CD4-positive, alpha-beta T cell treated with Interleukin-21 for 1 hour (primary cell): ENCODE results near the gene GPR157.
"Not testable (repeated sequence)": the region's sequence is repeated elsewhere in the genome, so short reads cannot be mapped to it uniquely, and the experiment has no call there.

Source experiments
- DNase-seq: peaks from one replicate; pipeline ENCODE4 v3.0.0-alpha.2; 2020

GPR157 gene

DNA sequence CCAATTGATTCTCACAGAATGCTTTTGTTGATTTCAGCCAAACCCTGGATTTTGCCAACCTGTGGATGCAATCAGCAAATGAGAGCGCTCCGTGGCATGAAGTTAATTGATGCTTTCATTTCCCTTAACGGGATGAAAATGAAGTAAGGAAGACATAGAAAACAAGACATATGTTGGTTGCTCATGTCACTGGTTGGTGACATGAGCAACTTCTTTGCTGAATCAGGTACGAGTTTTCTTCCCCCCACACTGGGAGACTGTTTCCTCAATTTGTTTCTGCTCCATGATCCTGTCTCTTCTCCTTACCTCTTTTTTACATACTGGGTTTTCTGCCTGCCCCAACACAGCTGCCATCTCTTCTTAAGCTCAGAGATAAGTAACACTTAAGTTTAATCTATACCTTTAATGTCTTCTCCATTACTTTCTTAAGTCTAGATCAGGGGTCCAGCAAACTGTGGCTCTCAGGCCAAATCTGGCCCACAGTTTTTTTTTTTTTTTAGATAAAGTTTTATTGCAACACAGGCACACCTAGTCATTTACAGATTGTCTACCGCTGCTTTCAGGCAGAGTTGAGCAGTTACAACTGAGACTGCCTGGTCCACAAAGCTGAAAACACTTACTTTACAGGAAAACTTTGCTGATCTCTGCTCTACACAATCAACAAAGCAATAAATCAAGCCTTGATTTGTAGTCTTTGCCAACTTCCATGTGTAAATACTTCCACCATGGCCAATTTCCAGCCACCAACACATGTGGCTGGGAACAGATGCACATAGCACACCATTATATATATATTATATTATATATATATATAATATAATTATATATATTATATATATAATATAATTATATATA lies 13.3 kb downstream of the GPR157 start:
- DNase-seq = no peak

DNA sequence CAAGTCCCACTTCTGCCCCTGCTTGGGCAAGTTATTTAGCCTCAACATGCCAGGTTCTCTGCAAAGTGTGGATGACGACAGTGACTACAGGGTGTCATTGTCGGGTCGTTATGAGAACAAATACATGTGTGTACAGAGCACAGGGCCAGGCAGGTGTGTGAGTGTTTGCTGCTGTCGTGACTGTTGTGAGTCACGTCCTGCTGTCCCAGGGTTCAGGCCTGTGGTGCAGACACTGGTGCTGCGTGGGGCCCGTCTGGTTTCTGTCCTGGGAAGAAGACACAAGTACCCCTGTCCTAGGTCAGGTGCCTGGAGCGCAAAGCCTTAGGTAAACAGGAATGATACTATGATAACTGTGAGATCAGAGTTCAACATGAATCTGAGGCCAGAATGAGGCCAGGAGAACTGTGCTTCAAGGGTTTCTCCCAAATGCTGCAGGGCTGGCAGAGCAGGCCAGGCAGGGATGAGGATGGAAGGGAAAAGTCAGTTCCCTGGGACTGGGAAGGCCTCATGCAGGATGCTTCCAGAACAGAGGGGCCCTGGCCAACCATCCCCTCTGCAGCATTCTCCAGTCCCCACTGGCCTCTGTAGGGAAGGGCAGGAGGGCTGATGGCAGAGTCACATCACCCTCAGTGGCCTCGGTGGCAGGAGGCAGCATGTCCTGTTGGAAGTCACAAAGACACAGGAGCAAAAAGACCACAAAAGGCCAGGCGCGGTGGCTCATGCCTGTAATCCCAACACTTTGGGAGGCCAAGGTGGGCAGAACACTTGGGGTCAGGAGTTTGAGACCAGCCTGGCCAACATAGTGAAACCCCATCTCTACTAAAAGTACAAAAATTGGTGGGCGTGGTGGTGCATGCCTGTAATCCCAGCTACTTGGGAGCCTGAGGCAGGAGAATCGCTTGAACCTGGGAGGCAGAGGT lies 15.7 kb downstream of the GPR157 start:
- no peak for DNase-seq

- no peak for DNase-seq
Measured at GRCh38 chr1:9111957-9112356, 16.9 kb downstream of the GPR157 start.

GRCh38 chr1:9111357-9111691 lies 17.6 kb downstream of the GPR157 start:
- no peak for DNase-seq

- peak; percentile 79 for DNase-seq
Measured at GRCh38 chr1:9110669-9111356, 18.1 kb downstream of the GPR157 start.

DNA sequence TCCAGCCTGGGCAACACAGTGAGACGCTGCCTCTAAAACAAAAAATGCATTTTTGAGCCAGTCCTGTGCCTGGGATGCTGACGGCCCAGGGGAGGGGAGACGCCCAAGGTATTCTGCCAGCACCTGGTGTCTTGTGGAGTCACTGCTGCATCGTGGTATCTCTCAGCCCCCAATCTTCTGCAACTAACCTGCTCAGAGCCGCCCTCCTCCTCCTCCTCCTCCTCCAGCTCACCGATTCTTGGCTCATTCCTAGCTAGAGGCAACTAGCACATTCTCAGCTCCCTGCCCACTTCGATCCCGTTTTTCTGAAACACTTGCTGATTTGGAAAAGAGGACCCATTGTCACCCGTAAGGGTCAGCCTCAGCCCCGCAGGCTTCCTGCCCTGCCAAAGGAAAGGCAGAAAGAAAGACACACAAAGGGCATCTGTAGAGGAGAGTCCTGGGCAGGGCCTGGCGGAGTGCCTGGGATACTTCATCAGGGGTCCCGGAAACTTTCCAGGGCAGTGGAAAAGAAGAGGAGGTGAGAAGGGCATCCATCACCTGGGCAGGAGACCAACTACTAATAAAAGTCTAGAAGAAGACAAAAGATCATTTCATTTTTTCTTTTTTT lies 20.7 kb downstream of the GPR157 start:
- no peak for DNase-seq

DNA sequence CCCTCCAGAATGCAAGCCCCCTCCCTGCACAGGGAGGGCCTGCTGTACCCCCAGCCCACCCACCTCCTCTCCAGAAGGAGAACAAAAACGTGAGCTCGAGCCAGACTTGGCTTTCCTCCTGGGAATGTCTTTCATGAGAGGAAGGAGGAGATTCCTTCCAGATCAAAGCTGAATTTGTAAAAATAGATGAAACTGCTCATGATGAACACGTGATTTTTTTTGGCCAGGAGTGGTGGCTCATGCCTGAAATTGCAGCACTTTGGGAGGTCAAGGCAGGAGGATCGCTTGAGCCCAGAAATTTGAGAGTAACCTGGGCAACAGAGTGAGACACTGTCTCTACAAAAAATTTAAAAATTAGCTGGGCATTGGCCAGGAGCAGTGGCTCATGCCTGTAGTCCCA lies 21.8 kb downstream of the GPR157 start:
- DNase-seq = no peak

DNA sequence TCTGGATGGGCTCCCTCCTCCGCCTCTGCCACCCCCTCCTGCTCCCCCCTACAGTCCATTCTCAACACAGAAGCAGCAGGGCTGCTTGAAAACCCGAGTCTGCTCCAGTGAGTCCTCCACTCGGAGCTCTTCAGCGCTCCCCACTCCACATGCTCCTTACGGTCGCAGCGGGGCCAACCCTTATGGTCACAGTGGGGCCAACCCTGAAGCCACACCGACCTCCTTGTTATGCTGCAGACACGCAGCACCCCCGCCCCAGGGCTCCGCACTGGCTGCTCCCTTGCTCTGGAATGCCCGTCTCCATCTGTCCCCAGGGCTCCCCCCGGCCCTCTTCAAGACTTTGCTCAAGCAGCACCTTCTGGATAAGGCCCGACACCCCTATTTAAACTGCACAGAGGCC lies 22.6 kb downstream of the GPR157 start:
- no peak for DNase-seq

GRCh38 chr1:9105336-9105867 lies 23.5 kb downstream of the GPR157 start:
- DNase-seq = no peak

GRCh38 chr1:9101510-9102146 lies 27.3 kb downstream of the GPR157 start:
- DNase-seq = no peak

GRCh38 chr1:9100471-9101043 lies 28.3 kb downstream of the GPR157 start:
- DNase-seq = no peak

- no peak for DNase-seq
Measured at GRCh38 chr1:9099555-9099954, 29.3 kb downstream of the GPR157 start.

DNA sequence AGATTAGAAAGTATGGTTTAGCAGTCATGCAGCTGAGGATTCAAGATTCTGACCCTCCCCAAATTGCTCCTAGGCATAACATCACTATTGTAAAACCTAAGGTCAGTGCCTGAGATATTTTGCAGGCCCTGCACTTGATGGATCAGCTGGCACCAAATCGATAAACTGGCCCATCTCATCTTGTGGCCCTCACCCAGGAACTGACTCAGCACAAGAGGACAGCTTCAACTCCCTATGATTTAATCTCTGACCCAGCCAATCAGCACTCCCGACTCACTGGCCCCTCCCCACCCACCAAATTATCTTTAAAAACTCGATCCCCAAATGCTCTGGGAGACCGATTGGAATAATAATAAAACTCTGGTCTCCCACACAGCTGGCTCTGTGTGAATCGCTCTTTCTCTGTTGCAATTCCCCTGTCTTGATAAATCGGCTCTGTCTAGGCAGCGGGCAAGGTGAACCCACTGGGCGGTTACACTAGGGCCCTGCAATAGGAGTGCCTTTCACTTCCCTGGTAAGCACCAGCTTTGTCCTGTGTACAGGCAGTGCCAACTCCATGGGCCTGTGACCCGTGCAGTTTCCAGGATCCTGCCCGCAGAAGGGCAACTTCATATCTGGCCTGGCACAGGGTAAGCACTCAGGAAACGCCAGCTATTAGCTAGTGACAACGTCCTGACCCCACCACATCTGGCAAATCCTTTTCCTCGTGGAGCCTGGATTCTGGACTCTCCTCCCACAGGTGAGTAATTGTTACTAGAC lies 30.8 kb downstream of the GPR157 start:
- no peak for DNase-seq

GRCh38 chr1:9095818-9096217 lies 33.1 kb downstream of the GPR157 start:
- DNase-seq = no peak

- not testable (repeated sequence) for DNase-seq
Measured at GRCh38 chr1:9093996-9094595, 34.8 kb downstream of the GPR157 start.

DNA sequence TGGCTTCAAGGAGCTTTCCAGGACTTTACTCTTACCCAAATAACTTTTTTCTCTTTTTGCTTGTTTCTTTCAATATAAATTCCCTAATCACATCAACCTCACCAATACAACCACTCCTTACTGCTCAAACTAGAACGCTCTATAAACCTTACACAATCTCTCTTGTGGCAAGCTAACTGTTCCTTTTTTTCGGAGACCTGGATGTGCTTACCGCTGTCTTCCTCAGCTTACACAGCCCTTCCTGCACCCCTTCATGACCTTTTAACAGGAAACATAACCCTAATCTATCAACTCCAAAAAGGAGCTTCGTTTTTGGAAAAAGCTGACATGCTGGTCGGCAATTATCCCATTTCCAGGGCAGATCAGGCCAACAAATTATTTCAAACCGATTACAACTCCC lies 35.3 kb downstream of the GPR157 start:
- no peak for DNase-seq

GRCh38 chr1:9093091-9093490 lies 35.8 kb downstream of the GPR157 start:
- no peak for DNase-seq

- no peak for DNase-seq
Measured at GRCh38 chr1:9088807-9089206, 40.1 kb downstream of the GPR157 start.

GRCh38 chr1:9087411-9088125 lies 41.3 kb downstream of the GPR157 start:
- no peak for DNase-seq

GRCh38 chr1:9086796-9087195 lies 42.1 kb downstream of the GPR157 start:
- DNase-seq = no peak
